Measurements from ENCODE around the gene ASCC1. TPM values are rescaled to one million over a fixed set of nuclear protein-coding genes. Genes with fewer than 3 reads are reported as not detected.
A peak's percentile ranks its signal among the peaks of the same experiment; 100 is the strongest.

ASCC1 gene
- total RNA-seq, 1 donor from 2014 or later: 49.5 TPM

GRCh38 chr10:72059843-72060822 is 155.9 kb downstream of the ASCC1 start:
- no peak overlapping the region for H3K27ac ChIP-seq
- H3F3A ChIP-seq (ENCODE audit: low read depth): no peaks in the 10 kb centered on the region
- H3K9ac ChIP-seq: no peak overlapping the region
- H4K20me1 ChIP-seq (ENCODE audit: low read depth): no peaks in the 10 kb centered on the region
- TF ChIP-seq EZH2 (IDR thresholded peaks at IDR 0.05) (no peak), CTCF (IDR thresholded peaks at IDR 0.05) (no peak), EZH2phosphoT487 (IDR thresholded peaks at IDR 0.05) (no peak)
- Mint-ChIP-seq H3K27ac (peak overlapping the region; percentile 14), H3K9me3 (no peaks in the 10 kb centered on the region), H3K36me3 (no peaks in the 10 kb centered on the region), H3K27me3 (ENCODE audit: insufficient read depth, low read depth) (peaks cover 9% of the 10 kb centered on the region), H3K4me3 (no peak overlapping the region), H3K4me1 (peaks cover 52% of the 10 kb centered on the region)
- peaks cover 7% of the 10 kb centered on the region for H3K4me1 ChIP-seq
- no peaks in the 10 kb centered on the region for H3K9me3 ChIP-seq (ENCODE audit: low read depth)
- H3K27me3 ChIP-seq: no peaks in the 10 kb centered on the region
- no peaks in the 10 kb centered on the region for H3K79me2 ChIP-seq (ENCODE audit: low read depth)
- H2AFZ ChIP-seq (replicated peaks): no peak overlapping the region
- no peaks in the 10 kb centered on the region for H3K36me3 ChIP-seq
- DNase-seq (ENCODE audit: low spot score): no peak
- no peak overlapping the region for H3K4me3 ChIP-seq
- no peak overlapping the region for H3K4me2 ChIP-seq

- Histone ChIP-seq H2AFZ (replicated peaks) (no peak overlapping the region), H3K4me1 (peaks cover 7% of the 10 kb centered on the region), H3K27me3 (no peaks in the 10 kb centered on the region), H3K9ac (no peak overlapping the region), H3K4me2 (no peak overlapping the region), H3K79me2 (ENCODE audit: low read depth) (no peaks in the 10 kb centered on the region), H3F3A (ENCODE audit: low read depth) (no peaks in the 10 kb centered on the region), H4K20me1 (ENCODE audit: low read depth) (no peaks in the 10 kb centered on the region), H3K9me3 (ENCODE audit: low read depth) (no peaks in the 10 kb centered on the region), H3K36me3 (no peaks in the 10 kb centered on the region), H3K27ac (no peak overlapping the region), H3K4me3 (no peak overlapping the region)
- H3K27me3 Mint-ChIP-seq (ENCODE audit: insufficient read depth, low read depth): peaks cover 7% of the 10 kb centered on the region
- DNase-seq (ENCODE audit: low spot score): no peak
- no peak overlapping the region for H3K4me3 Mint-ChIP-seq
- peaks cover 52% of the 10 kb centered on the region for H3K4me1 Mint-ChIP-seq
- no peaks in the 10 kb centered on the region for H3K36me3 Mint-ChIP-seq
- H3K27ac Mint-ChIP-seq: peak overlapping the region; percentile 62
- H3K9me3 Mint-ChIP-seq: no peaks in the 10 kb centered on the region
- TF ChIP-seq EZH2phosphoT487 (IDR thresholded peaks at IDR 0.05) (no peak), CTCF (IDR thresholded peaks at IDR 0.05) (no peak), EZH2 (IDR thresholded peaks at IDR 0.05) (no peak)
These were observed 156.9 kb downstream of the ASCC1 start for GRCh38 chr10:72058989-72059842.

- Histone ChIP-seq H3K79me2 (ENCODE audit: low read depth) (no peaks in the 10 kb centered on the region), H3K4me3 (no peak overlapping the region), H3K27me3 (no peaks in the 10 kb centered on the region), H3F3A (ENCODE audit: low read depth) (no peaks in the 10 kb centered on the region), H3K9me3 (ENCODE audit: low read depth) (no peaks in the 10 kb centered on the region), H3K4me1 (peaks cover 7% of the 10 kb centered on the region), H3K9ac (no peak overlapping the region), H3K36me3 (no peaks in the 10 kb centered on the region), H3K4me2 (no peak overlapping the region), H2AFZ (replicated peaks) (no peak overlapping the region), H3K27ac (no peak overlapping the region), H4K20me1 (ENCODE audit: low read depth) (no peaks in the 10 kb centered on the region)
- Mint-ChIP-seq H3K4me3 (no peak overlapping the region), H3K27ac (peak overlapping the region; percentile 62), H3K27me3 (ENCODE audit: insufficient read depth, low read depth) (peaks cover 5% of the 10 kb centered on the region), H3K4me1 (peaks cover 51% of the 10 kb centered on the region), H3K36me3 (no peaks in the 10 kb centered on the region), H3K9me3 (no peaks in the 10 kb centered on the region)
- TF ChIP-seq EZH2 (IDR thresholded peaks at IDR 0.05) (no peak), CTCF (IDR thresholded peaks at IDR 0.05) (no peak), EZH2phosphoT487 (IDR thresholded peaks at IDR 0.05) (no peak)
- no peak for DNase-seq (ENCODE audit: low spot score)
These were observed 157.7 kb downstream of the ASCC1 start for GRCh38 chr10:72058347-72058898.

Data from neural progenitor cell (in vitro differentiated cells).